HG03064 (cell line): ENCODE measurements around the gene PHF11.
A peak's percentile ranks its signal among the peaks of the same experiment; 100 is the strongest.
"Not testable (repeated sequence)": the region's sequence is repeated elsewhere in the genome, so short reads cannot be mapped to it uniquely, and the experiment has no call there.

Source experiments
- ATAC-seq: cut with Tn5 transposase; IDR thresholded peaks from one replicate; pipeline ENCODE4 v1.9.1; 2021; ENCODE audit warnings: low read depth; ENCODE audit not compliant: unreplicated experiment

The PHF11 gene

GRCh38 chr13:49495783-49496762 is at the start of gene PHF11:
Gene PHF11 (plus strand): TSS chr13:49495953. CDS start chr13:49496002, 49 bp downstream.
- peak; percentile 78 for ATAC-seq

GRCh38 chr13:49446473-49446872 is 49.3 kb upstream of the PHF11 start:
- no peak for ATAC-seq

GRCh38 chr13:49448753-49449152 is 47.0 kb upstream of the PHF11 start:
- ATAC-seq, result no peak

GRCh38 chr13:49450105-49450819 is 45.5 kb upstream of the PHF11 start:
- no peak for ATAC-seq

GRCh38 chr13:49452725-49453457 is 42.9 kb upstream of the PHF11 start:
- no peak for ATAC-seq

GRCh38 chr13:49453465-49453864 is 42.3 kb upstream of the PHF11 start:
- no peak for ATAC-seq

- peak; percentile 88 for ATAC-seq
These were observed 41.3 kb upstream of the PHF11 start for GRCh38 chr13:49454388-49455006.

- ATAC-seq, result no peak
These were observed 40.8 kb upstream of the PHF11 start for GRCh38 chr13:49455007-49455398.

GRCh38 chr13:49456156-49456555 is 39.6 kb upstream of the PHF11 start:
- ATAC-seq, result no peak

GRCh38 chr13:49457221-49457620 is 38.5 kb upstream of the PHF11 start:
- no peak for ATAC-seq

- no peak for ATAC-seq
These were observed 36.2 kb upstream of the PHF11 start for GRCh38 chr13:49459580-49459979.

- ATAC-seq, result no peak
These were observed 31.7 kb upstream of the PHF11 start for GRCh38 chr13:49464085-49464484.

GRCh38 chr13:49464621-49465325 is 31.0 kb upstream of the PHF11 start:
- no peak for ATAC-seq

- no peak for ATAC-seq
These were observed 29.4 kb upstream of the PHF11 start for GRCh38 chr13:49466292-49466838.

- ATAC-seq, result no peak
These were observed 23.6 kb upstream of the PHF11 start for GRCh38 chr13:49472186-49472585.

- ATAC-seq, result no peak
These were observed 19.2 kb upstream of the PHF11 start for GRCh38 chr13:49476529-49476928.

- ATAC-seq, result no peak
These were observed 14.0 kb upstream of the PHF11 start for GRCh38 chr13:49481788-49482187.

GRCh38 chr13:49488563-49488962 is 7.2 kb upstream of the PHF11 start:
- ATAC-seq, result no peak

GRCh38 chr13:49494645-49495044 is 1.1 kb upstream of the PHF11 start:
- no peak for ATAC-seq

- not testable (repeated sequence) for ATAC-seq
These were observed 1.1 kb downstream of the PHF11 start for GRCh38 chr13:49496837-49497236.
